NCI-H2227 (cell line): ENCODE data around the gene GNMT.
A peak's percentile ranks its signal among the peaks of the same experiment; 100 is the strongest.
"Not testable (repeated sequence)": the region's sequence is repeated elsewhere in the genome, so short reads cannot be mapped to it uniquely, and the experiment has no call there.

ENCODE experiments used
- DNase-seq: peaks from one replicate; lab custom pipeline; 2025; ENCODE audit not compliant: unreplicated experiment; lab: John Stamatoyannopoulos, UW

GNMT gene

DNA sequence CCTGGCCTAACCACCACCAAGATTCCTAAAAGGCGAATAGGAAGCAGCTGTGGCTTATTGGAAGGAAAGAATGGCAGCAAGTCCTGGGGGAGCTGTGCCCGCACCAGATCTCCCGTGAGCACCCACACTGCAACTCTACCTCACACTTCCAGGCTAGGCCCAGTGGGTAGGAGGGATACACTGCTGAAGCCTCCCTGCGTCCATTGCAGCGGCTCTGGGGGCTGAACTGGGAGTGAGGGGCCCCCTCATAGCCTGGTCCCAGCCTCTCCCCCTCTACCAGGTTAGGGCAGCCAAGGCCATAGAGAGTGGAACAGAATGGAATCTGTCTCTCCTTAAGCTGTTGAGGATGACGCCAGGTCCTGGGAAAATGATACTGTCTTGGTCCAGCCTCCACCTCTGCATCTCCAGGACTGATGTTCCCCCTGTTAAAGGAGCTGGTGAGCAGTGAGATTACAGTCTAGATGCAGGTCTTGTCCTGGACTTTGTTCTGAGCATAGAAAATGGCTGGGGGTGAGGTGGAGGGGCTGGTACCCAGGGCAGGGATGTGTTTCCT, 20.0 kb upstream of the GNMT start:
- no peak for DNase-seq

DNA sequence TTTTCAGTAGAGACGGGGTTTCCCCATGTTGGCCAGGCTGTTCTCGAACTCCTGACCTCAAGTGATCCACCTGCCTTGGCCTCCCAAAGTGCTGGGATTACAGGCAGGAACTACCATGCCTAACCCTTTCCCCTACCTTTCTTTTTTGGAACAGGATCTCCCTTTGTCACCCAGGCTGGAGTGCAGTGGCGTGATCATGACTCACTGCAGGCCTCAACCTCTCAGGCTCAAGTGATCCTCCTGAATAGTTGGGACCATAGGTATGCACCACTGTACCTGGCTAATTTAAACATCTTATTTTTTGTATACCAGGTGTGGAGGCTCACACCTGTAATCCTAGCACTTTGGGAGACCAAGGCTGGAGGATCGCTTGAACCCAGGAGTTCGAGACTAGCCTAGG, 19.2 kb upstream of the GNMT start:
- not testable (repeated sequence) for DNase-seq

DNA sequence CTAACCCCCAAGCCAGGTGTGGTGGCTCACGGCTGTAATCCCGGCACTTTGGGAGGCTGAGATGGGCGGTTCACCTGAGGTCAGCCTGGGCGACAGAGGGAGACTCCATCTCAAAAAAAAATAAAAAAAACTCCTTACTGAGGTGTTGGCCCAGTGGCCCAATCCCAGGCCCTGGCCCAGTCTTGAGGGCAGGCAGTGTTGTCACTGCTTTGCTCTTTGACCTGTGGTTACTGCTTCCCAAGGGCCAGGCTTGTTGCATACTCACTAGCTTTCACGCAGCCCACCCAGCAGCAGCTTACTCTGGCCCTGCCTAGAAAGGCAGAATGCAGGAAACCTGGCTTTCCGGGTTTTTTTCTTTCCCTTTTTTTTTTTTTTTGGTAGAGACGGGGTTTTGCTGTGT, 18.1 kb upstream of the GNMT start:
- no peak for DNase-seq

DNA sequence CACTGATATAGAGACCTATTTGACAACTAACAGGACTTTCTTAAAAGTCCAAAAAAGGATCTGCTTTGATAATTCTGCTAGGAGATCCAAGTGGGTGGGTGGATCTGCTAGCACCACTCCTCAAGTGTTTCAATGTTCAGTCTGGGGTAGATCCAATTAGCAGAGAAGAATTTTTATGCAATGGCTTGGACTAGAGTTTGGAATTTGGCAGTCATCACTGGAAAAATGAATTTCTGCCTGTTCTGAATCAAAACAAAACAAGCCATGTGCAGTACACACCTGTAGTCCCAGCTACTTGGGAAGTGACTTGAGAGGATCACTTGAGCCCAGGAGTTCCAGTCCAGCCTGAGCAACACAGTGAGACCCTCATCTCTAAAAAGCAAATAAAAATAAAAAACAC, 12.6 kb upstream of the GNMT start:
- DNase-seq, result no peak

DNA sequence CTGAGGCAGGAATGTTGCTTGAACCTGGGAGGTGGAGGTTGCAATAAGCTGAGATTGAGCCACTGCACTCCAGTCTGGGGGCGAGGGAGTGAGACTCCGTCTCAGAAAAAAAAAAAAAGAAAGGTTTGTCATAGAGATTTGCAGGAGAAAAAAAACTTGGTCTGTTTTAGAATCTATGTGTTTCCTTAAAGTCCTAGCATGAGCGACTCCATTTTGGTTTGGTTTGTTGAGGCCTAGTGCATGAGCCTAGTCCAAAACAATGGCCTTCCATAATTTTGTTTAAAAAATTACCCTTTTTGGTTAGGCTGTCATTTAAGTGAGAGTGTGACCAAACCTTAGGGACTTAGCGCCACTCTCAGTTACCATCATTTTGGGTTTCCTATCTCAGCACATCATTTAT, 8.2 kb upstream of the GNMT start:
- DNase-seq, result no peak

DNA sequence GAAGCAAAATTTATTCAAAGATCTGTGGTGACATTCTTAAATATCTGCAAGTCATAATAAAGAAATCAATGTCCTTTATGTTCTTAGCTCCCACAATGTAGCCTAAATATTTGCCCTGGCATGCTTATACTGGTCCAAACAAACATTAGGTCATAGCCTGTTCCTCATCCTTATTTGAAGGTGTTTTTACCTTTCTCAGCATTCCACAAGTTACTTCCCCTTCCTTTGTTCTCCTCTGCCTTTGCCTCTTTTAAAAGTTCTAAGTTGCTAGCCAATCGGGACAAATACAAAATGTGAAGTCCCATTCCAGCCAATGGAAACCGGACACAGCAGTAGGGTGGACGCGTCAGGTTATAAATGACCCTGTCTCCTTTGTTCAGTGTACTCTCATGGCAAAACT, 6.1 kb upstream of the GNMT start:
- not testable (repeated sequence) for DNase-seq

DNA sequence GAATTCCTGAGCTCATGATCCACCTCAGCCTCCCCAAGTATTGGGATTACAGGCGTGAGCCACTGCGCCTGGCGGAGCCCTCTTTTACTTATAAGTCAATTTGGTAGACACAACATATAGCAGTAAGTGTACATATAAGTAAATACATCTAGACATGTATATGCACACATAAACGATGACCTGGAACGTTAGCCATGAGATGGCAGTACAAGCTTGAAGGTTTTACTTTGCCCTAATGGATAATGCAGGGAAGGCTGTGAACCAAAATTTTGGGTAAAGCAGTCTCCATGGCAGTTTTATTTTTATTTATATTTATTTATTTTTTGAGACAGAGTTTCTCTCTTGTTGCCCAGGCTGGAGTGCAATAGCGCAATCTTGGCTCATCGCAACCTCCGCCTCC, 2.4 kb upstream of the GNMT start:
- DNase-seq, result no peak

DNA sequence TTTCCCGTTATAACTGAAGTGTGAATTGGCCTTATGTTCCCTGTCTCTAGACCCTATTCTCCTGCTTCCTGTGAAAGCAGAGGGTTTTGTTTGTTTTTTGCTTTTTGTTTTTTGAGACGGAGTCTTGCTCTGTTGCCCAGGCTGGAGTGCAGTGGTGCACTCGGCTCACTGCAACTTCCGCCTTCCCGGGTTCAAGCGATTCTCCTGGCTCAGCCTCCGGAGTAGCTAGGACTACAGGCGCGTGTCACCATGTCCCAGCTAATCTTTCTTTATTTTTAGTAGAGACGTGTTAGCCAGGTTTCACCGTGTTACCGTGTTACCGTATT, 674 bp upstream of the GNMT start:
- no peak for DNase-seq

DNA sequence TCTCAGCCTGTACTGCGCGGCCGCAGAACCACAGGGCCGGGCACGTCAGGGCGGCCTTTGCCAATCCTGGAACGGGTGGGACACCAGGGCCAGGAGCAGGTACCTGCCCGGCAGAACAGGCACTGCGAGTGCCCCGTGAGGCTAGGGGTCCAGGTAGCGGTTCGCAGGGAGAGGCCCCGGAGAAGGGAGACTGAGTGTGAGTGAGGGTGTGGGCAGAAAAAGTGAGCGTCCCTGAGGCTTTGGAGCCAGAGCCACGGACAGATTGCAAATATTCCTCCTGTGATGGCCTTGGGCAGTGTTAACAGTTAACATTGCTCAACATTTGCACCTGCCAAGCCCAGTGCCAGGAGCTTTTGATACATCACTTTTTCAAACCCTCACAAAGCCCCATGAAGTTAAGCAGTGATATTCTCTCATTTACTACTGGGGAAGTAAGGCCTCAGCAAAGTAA, 491 bp downstream of the GNMT start:
- DNase-seq, result no peak

DNA sequence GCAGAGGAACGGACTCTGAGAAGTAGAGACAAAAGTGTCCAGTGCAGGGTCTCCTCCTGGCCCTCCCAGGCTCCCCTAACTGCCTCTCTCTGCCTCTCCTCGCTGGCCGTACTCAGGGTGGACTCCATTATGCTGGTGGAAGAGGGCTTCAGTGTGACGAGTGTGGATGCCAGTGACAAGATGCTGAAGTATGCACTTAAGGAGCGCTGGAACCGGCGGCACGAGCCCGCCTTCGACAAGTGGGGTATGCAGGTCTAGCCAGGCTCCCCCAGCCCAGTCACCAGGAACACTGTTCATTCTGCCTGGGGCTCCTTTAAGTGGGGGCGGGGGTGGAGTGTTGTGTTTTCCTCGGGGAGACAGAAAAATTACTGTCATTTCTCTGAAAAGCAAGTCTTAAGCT, 1.5 kb downstream of the GNMT start:
- DNase-seq, result no peak

DNA sequence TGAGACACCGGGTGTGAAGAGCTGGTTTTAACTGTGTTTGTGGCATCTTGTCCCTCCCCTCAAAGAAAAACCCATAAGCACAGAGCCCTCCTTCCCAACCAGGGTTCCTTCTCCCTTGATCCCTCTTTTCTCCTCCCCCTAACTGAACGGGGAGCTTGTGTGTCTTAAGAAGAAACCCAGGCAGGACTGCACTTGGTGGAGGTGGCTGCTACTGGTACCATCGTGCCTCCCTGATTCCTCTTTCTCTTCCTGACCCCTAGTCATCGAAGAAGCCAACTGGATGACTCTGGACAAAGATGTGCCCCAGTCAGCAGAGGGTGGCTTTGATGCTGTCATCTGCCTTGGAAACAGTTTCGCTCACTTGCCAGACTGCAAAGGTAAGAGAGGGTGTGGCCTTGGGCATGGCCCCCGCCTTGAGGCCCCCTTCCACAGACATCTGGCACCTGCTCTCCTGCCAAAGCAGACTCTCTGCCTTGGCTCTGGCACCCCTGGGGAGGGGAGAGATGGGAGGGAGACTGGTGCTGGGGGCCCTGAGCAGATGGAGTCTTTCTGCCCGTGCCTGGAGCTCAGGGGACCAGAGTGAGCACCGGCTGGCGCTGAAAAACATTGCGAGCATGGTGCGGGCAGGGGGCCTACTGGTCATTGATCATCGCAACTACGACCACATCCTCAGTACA, 2.1 kb downstream of the GNMT start:
- DNase-seq, result no peak

DNA sequence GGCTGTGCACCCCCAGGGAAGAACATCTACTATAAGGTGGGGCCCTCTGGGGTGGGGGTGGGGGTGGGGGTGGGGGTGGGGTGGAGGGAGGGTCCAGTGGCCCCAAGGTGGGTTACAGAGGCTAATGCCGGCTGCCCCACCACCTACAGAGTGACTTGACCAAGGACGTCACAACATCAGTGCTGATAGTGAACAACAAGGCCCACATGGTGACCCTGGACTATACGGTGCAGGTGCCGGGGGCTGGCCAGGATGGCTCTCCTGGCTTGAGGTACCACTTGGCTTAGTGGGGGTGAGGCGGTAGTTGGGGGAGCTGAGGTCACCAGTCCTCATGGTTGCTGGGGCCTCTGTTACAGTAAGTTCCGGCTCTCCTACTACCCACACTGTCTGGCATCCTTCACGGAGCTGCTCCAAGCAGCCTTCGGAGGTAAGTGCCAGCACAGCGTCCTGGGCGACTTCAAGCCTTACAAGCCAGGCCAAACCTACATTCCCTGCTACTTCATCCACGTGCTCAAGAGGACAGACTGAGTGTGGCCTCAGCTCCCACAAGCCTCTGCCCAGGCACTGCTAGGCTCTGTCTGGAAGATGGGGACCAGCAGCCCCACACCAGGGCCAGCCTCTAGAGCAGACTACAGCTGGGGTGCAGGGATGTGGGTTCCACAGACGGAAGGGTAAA, 2.8 kb downstream of the GNMT start:
- no peak for DNase-seq

DNA sequence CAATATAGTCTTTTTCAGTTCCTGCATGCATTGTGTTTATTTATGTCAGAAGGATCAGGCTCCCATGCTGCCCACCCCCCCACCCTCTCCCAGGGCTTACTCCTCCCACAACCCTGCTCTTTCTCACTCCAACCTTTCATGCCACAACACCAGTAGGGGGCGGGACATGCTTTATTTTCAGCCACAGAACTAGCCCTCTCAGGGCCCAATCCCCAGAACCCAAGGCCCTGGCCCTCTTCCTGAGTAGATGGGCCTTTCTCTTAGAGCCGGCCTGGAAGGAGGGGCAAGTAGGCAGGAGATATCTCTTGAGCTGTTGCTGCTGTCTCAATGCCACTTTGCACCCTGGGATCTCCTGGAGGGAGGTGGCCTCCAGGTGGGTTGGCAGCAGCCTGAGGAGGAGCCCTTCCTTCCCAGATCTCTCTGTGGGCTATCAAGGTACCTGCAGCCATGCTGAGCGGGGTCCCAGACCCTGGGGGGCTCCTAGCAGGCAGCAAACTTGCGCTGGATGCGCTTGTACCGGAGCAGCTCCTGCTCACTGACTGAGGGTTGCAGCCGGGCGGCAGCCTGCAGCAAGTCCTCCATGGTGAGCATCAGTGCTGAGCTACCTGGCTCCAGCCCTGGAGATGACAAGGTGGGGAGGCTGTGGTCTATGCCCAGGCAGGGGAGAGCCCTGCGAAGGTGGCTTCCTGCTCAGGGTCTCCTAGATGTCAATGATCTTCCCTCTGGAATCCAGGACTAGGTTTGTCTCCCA, 3.5 kb downstream of the GNMT start:
- DNase-seq, result peak; percentile 14

DNA sequence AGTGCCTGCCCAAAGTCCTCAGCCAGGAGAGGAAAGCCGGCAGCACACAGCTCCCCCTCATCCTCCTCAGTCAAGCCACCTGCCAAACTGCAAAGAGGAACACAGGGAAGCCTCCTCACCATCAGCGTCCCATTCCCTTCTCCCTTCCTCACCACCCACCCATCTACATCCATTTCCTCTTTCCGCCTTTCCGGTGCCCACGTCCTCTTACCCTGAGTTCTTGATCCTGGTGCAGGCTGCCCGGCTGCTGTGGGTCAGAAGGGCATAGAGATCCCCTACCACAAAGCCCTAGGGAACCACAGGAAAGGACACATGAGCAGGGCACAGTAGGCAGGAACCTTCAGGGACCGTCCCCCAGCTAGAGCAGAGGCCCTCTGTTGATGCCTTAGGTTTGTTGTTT, 6.0 kb downstream of the GNMT start:
- DNase-seq, result no peak

DNA sequence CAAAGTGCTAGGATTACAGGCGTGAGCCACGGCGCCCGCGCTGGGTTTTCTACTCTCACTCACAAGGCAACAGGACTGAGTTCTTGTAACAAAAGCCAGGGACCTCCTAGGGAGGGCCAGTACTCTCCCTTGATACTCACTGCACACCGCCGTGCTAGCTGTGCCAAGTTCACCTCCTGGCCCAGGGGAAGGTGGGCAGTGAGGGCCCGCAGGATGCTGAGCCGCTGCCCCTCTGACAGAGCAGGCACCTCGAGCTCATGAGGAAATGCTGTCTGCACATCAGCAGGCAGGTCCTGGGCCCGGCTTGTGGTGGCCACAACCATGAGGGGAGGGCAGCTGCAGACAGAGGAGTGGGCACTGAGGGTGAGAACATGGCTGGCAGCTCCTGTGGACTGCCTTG, 6.7 kb downstream of the GNMT start:
- no peak for DNase-seq

DNA sequence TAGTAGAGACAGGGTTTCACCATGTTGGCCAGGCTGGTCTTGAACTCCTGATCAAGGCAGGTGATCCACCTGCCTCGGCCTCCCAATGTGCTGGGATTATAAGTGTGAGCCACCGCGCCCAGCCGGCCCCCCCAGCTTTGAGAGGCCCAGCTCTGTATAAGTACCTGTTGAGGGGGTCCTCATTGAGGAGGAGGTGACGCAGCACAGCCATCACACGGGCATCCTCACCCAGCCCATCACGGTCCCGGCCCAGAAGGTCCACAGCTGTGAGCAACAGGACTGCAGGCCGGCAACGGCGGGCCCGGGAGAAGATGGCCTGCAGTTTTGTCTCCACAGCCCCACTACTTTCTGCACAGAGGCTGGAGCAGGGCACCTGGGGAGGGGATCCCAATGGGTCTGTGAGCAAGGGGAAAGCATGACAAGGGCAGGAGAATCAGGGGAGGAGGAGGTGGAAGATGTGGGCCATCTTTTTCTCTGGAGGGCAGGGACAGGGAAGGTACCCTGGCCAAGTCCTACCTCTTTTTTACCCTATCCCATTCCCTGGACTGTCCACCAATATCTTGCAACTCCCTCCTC, 7.7 kb downstream of the GNMT start:
- no peak for DNase-seq

DNA sequence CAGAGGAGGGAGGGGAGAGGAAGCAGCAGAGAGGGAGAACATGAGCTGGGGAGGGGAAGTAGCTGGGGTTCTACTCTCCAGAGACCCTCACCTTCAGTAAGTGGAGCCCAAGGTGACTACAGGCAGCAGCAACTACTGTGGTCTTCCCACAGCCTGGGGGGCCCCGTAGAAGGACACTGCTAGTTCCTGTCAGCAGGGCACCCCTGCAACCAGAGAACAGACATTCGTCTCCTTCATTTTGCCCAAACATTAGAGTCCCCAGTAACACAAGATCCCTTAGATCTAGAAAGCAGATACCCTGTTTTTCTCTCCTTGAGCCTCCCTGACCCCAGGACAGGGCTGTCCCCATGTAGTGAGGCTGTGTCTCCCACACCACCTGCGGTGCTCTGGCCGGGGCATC, 8.2 kb downstream of the GNMT start:
- no peak for DNase-seq

DNA sequence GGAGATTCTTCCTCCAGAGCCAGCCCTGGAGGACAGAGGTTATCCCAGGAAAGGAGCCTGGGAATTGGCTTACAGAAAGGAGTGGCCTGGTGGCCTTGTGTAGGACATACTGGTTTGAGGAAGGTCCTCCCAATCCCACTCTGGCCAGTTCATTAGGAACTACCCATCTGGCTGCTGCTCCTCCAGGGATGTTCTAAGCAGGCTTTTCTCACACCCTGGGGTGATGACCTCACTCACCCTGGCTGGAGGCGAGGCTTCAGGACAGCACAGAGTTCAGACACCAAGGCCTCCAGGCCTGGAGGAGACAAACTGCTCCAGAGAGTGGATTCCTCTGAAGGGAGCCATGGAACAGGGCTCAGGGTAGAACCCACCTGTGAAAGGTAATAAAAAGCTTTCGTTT, 8.9 kb downstream of the GNMT start:
- DNase-seq, result no peak

DNA sequence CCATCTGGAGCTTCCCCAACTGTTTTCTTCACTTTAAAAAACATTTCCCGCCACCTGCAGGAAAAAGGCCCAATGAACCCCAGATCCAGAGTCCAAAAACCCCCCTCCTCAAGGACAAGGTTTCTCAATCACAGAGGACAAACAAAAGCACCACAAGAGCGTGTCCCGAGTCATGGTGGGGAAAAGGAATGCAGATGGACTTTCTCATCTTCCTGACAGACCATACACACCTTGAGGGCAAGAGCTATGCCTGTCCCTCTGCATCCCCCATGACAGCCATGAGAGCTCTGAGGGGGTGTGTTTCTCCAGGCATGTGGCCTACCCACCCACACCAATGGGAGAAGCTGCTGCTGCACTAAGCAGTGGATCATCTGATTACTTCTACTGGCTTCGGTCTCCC, 9.4 kb downstream of the GNMT start:
- DNase-seq, result no peak

DNA sequence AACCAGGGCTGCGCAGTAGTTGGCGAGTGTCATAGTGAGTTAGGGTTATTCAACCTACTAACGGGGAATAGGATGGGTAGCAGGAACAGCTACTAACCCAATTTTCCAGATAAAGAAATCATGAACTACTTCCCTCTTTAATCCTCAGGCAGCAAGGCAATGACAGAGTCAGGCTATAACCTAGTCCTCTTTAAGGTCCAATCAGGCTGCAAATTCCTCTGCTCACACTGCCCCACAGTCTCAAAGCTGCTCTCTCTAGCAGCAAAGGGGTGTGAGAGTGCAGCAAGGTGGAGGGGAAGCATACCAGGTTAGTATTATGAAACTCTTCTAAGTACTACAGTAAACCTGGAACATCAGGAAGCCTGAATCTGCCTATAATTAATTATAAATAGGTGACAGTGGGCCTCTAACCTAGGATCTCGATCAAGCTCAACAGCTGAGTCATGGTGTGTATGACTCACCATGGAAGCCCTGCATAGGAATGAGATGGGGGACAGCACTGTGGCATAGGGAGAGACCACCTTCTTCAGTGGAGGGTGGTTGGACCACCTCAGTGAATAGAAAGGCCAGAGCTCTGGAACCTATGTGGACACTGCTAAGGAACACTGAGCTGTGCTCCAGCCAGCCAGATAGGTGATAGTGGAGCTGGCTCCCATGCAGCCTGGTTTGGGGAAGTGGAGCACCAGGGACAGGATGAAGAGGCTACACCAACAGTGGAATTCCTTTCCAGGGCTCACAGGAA, 10.5 kb downstream of the GNMT start:
- DNase-seq, result no peak

DNA sequence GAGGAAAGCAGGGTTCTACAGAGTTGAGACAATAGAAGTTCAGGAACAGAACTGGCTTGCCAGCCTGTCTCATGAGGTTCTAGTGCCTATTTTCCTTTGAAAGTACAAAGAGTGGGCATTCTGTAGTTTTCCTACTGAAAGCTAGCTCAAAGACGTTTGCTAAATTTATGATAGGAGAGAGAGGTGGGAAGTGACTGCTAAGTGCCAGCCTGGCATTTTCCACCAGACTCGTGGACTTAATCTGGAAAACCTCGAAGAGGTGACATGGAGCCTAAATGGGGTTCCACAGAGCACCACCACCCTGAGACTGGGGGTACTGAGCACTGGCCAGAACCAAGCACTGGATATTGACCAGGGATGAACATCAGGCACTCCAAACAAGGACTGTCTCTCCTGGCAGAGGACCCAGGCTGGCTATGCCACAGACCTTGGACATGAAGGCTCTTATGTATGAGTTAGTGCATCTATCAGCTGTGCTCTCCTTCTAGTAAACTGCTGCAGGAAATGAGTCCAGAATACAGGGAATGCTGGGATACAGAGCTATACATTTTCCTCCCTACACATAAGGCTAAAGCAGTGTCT, 11.3 kb downstream of the GNMT start:
- no peak for DNase-seq
